Activated CD8-positive, alpha-beta memory T cell treated with anti-CD3 and anti-CD28 coated beads, Interleukin-2, amount 50 U/mL, for 48 hours (primary cell): ENCODE measurements around the gene NAP1L1.

Source experiments
- DNase-seq: peaks from one replicate; pipeline ENCODE4 v3.0.0-alpha.2; 2020

NAP1L1 gene

GRCh38 chr12:76037130-76038103 lies 47.1 kb downstream of the NAP1L1 start:
- no peak for DNase-seq

- no peak for DNase-seq
Measured at GRCh38 chr12:76035045-76035444, 49.4 kb downstream of the NAP1L1 start.

GRCh38 chr12:76033081-76034011 lies 51.1 kb downstream of the NAP1L1 start:
- no peak for DNase-seq

DNA sequence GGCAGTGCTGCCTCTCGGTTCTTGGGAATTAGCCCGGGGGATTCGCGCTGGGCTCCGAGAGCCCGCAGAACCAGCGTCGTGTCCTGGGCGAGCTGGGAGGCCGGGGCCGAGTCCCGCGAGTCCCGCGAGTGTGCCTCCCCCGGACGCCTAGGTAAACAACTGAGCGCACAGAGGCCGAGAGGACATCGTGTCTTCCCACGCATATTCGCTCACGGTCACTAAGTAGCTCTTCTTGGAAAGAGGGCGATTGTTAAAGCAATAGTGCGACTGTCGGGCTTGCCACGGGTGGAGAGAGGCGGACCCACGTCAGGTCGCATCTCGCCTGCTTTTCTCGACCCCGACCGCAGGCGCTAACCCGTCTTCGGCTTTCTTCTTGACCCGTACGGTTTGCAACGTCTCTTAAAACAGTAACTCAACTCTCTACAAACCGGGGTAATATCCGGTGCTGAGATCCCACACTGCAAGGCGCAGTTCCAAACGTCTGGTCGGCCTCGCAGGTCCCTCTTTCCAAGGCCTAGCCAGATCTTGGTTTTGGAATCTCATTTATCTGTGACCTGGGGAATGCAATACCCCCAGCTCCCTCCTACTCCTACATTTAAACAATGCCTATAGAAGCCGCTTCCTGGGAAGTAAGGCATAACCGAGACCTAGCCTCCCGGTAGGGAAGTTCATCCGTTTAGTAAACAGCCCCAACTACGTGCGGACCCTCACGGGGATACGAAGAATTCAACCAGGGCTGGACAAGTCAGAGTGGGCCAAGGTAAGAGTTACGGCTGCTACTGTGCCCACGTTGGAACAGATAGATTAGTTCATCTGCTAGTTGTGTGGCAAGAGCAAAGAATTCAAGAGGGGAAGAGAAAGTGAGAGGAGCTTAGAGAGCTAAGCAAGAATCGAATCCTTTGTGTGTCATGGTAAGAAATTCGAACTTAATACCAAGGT lies 52.2 kb downstream of the NAP1L1 start:
- peak; percentile 78 for DNase-seq

- DNase-seq, result peak; percentile 97
Measured at GRCh38 chr12:76031414-76032042, 53.0 kb downstream of the NAP1L1 start, which contains the start of gene PHLDA1. PHLDA1 (minus strand) TSS chr12:76031776.

DNA sequence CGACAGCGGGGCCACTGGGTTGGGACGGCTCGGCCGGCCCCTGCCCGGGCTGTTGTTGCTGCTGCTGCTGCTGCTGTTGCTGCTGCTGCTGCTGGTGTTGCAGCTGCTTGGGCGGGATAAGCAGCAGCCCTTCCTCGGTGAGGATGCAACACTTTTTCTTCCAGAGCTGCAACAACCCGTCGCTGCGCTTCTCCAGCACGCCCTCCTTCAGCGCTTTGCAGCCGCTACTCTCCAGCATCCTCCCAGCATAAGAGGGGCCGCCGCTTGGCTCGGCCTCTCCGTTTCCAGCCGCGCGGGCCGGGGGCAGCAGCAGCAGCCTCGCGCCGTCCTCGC lies 53.4 kb downstream of the NAP1L1 start:
- no peak for DNase-seq

DNA sequence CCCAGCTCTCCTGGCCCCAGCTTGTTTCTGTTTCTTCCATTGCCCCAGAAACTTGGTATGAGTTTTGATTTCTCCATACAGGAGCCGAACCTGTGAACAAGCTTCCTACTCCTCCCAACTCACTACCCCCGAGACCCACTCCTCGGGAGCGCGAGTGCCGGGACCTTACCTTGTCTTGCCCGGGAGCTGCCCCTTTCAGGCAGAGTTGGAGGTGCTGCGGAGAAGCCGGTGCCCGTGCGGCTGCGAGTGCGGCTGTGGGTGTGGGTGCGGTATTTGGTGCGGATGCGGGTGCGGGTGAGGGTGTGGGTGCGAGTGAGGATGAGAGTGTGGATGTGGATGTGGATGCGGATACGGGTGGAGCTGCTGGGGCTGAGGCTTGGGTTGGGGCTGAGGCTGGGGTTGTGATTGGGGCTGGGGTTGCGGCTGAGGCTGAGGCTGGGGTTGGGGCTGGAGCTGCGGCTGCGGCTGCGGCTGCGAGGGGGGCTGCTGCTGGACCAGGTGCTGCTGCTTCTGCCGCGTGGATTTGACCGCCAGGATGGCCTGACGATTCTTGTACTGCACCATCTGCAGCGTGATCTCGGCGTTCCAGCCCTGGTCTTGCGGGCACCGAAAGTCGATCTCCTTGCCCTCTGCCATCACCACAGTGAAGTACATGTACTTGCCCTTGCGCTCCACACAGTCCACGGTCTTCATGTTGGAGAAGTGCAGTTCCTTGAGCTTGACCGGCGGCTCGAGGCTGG lies 54.0 kb downstream of the NAP1L1 start:
- peak; percentile 85 for DNase-seq

DNA sequence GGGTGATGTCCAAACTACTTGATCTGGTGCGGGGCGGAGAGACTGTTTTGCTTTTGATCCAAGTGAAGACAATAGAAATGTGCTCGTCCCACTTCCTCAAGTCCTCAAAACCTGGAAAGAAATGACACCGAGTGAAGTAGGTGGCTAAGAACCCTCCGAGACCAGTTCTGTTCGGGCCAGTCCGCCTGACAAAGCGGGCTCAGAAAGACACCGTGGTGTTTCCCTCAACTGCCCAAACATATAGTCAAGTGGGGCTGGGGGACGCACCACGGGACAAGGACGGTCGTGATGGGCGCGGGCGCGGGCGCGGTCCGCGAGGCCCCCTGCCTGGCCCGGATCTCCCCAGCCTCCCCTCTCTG lies 54.5 kb downstream of the NAP1L1 start:
- peak; percentile 73 for DNase-seq

GRCh38 chr12:76028571-76029277 lies 55.8 kb downstream of the NAP1L1 start:
- DNase-seq, result no peak

DNA sequence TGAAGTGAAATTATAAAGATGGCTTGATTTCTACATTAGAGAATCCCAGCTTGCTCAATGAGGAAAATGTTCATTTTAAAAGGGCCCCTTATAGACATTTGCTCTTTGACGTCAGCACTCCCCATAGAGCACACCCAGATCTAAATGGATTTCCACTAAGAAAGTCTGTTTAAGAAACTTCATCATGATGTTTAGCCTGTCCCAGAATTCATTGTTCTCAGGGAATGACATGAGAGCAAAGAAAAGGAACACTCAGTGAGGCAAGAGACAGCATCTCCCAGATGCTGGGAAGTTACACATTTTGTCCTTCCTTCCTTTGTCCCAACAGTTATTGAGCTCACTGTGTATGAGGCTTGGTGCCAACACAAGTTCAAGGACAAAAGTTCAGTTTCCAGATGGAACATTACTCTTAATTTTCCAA lies 57.8 kb downstream of the NAP1L1 start:
- no peak for DNase-seq

- DNase-seq, result no peak
Measured at GRCh38 chr12:76025601-76026575, 58.6 kb downstream of the NAP1L1 start.

GRCh38 chr12:76024942-76025600 lies 59.4 kb downstream of the NAP1L1 start:
- DNase-seq, result no peak

DNA sequence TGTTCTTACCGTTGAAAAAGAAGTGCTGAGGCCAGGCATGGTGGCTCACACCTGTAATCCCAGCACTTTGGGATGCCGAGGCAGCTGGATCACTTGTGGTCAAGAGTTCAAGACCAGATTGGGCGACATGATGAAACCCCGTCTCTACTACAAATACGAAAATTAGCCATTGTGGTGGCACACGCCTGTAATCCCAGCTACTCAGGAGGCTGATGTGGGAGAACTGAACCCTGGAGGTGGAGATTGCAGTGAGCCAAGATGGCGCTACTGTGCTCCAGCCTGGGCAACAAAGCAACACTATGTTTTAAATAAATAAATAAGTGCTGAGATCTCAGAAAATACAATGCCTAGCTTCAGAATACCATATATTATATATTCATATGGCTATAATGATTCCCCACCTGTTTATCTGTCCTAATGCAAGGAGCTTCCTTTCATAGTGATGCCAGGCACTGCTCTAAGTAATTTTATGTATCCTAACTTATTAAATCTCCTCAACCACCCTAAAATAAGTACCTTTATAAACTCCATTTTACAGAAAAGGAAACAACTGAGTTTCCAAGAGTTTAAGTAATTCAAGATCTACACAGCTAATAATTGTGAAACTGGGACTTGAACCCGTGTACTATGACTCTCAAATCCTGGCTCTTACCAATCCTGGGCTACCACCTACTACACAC lies 60.2 kb downstream of the NAP1L1 start:
- DNase-seq, result no peak

GRCh38 chr12:76023069-76023690 lies 61.3 kb downstream of the NAP1L1 start:
- no peak for DNase-seq

GRCh38 chr12:76022506-76022905 lies 62.0 kb downstream of the NAP1L1 start:
- no peak for DNase-seq

- DNase-seq, result no peak
Measured at GRCh38 chr12:76020731-76021672, 63.5 kb downstream of the NAP1L1 start.
